GM23338 (cell line): ENCODE measurements around the gene FUT1. TPM values are rescaled to one million over a fixed set of nuclear protein-coding genes. Genes with fewer than 3 reads are reported as not detected.

Source experiments
- ATAC-seq: fragments of 200-7000 bp; cut with Tn5 transposase; 3 replicates; pipeline ENCODE4 v1.9.1; 2020
- DNase-seq: peaks from one replicate; pipeline ENCODE4 v3.0.0-alpha.2; 2015; ENCODE audit warnings: low spot score
- H2AFZ ChIP-seq: fragments of 200-600 bp; sonication (generic); 2 replicates; pipeline ENCODE4 v1.8.0; 2016; ENCODE audit warnings: antibody characterized with exemption, mild to moderate bottlenecking, moderate library complexity
- H3F3A ChIP-seq: fragments of 200-600 bp; sonication (generic); replicated peaks from 2 replicates; pipeline ENCODE4 v1.8.0; 2017; ENCODE audit warnings: antibody characterized with exemption, mixed run types, low read depth
- H3K27ac ChIP-seq: fragments of 200-600 bp; sonication (generic); 2 replicates; pipeline ENCODE4 v1.6.1; 2016; ENCODE audit warnings: low read depth
- H3K27me3 ChIP-seq: fragments of 200-600 bp; sonication (generic); 2 replicates; pipeline ENCODE4 v1.8.0; 2016; ENCODE audit warnings: mild to moderate bottlenecking, mixed run types, moderate library complexity; ENCODE audit not compliant: insufficient read depth
- H3K36me3 ChIP-seq: fragments of 200-600 bp; sonication (generic); 2 replicates; pipeline ENCODE4 v1.8.0; 2016; ENCODE audit warnings: mild to moderate bottlenecking; ENCODE audit not compliant: insufficient read depth
- H3K4me1 ChIP-seq: fragments of 200-600 bp; sonication (generic); 2 replicates; pipeline ENCODE4 v1.8.0; 2016; ENCODE audit warnings: mild to moderate bottlenecking, moderate library complexity; ENCODE audit not compliant: insufficient read depth
- H3K4me2 ChIP-seq: fragments of 200-600 bp; sonication (generic); 2 replicates; pipeline ENCODE4 v1.7.1; 2017; ENCODE audit warnings: mixed run types
- H3K4me3 ChIP-seq: fragments of 200-600 bp; sonication (generic); 2 replicates; pipeline ENCODE4 v1.6.1; 2016; ENCODE audit warnings: mixed run types
- H3K79me2 ChIP-seq: fragments of 200-600 bp; sonication (generic); replicated peaks from 2 replicates; pipeline ENCODE4 v1.8.0; 2017; ENCODE audit warnings: mild to moderate bottlenecking; ENCODE audit not compliant: insufficient read depth
- H3K9me2 ChIP-seq: fragments of 200-600 bp; sonication (generic); 2 replicates; pipeline ENCODE4 v1.8.0; 2017; ENCODE audit not compliant: insufficient read depth
- H4K20me1 ChIP-seq: fragments of 200-600 bp; sonication (generic); replicated peaks from 2 replicates; pipeline ENCODE4 v1.8.0; 2017; ENCODE audit warnings: mild to moderate bottlenecking; ENCODE audit not compliant: insufficient read depth
- H3K27ac Mint-ChIP-seq: 2 replicates; pipeline ENCODE4 v1.8.0; 2020; ENCODE audit warnings: inconsistent platforms, mild to moderate bottlenecking, moderate library complexity, mixed read lengths
- H3K27me3 Mint-ChIP-seq: 3 replicates; pipeline ENCODE4 v1.8.0; 2022; ENCODE audit warnings: low read depth, mild to moderate bottlenecking, moderate library complexity, mixed read lengths, inconsistent platforms; ENCODE audit not compliant: insufficient read depth, poor library complexity
- H3K36me3 Mint-ChIP-seq: 3 replicates; pipeline ENCODE4 v1.8.0; 2021; ENCODE audit warnings: low read depth, mild to moderate bottlenecking, inconsistent platforms, moderate library complexity, mixed read lengths
- H3K4me1 Mint-ChIP-seq: 3 replicates; pipeline ENCODE4 v1.8.0; 2020; ENCODE audit warnings: mild to moderate bottlenecking, inconsistent platforms, mixed read lengths
- H3K4me3 Mint-ChIP-seq: 3 replicates; pipeline ENCODE4 v1.8.0; 2021; ENCODE audit warnings: moderate library complexity, mild to moderate bottlenecking, inconsistent platforms, mixed read lengths
- H3K9me3 Mint-ChIP-seq: 3 replicates; pipeline ENCODE4 v1.8.0; 2020; ENCODE audit warnings: moderate library complexity, mild to moderate bottlenecking, inconsistent platforms, mixed read lengths
- EZH2phosphoT487 ChIP-seq: fragments of 200-600 bp; sonication (generic); IDR thresholded peaks from one replicate; pipeline ENCODE4 v1.8.1; 2018; ENCODE audit warnings: antibody characterized with exemption; ENCODE audit not compliant: unreplicated experiment
- JUNB ChIP-seq: IDR thresholded peaks from one replicate; pipeline ENCODE4 v1.6.1; 2016; ENCODE audit warnings: antibody characterized with exemption; ENCODE audit not compliant: unreplicated experiment
- POLR2AphosphoS5 ChIP-seq: IDR thresholded peaks from 2 replicates; pipeline ENCODE4 v1.6.1; 2016; ENCODE audit warnings: antibody characterized with exemption, low read depth
- STAT1 ChIP-seq: IDR thresholded peaks from one replicate; pipeline ENCODE4 v1.6.1; 2016; ENCODE audit warnings: antibody characterized with exemption; ENCODE audit not compliant: unreplicated experiment
- ZNF331 ChIP-seq: fragments of 250-450 bp; sonication (Bioruptor Pico); IDR thresholded peaks from 2 replicates; pipeline ENCODE4 v1.5.0; 2020; ENCODE audit warnings: low read depth, mild to moderate bottlenecking, moderate library complexity
- polyA plus RNA-seq: library from polyadenylated mRNA; unstranded; fragments of >200 nt; fragmentation: Nextera tagmentation; extraction: Ambion mirVana; gene quantifications from 2 replicates; pipeline ENCODE4 v1.2.1, GENCODE V29; 2016
- total RNA-seq: library from RNA; depleted of rRNA; stranded (reverse); fragments of >200 nt; shearing (Covaris generic); gene quantifications from 2 replicates; pipeline ENCODE4 v1.2.3, GENCODE V29; 2014
- TF ChIP-seq, protein P1 (sequence below): fragments of 250-450 bp; sonication (Bioruptor Pico); IDR thresholded peaks from 2 replicates; pipeline ENCODE4 v1.5.0; 2020; ENCODE audit warnings: mild to moderate bottlenecking, moderate library complexity

FUT1 gene
- total and polyA plus RNA-seq, 2 experiments from 2014 or later: 4.4 to 20.8 TPM

GRCh38 chr19:48794291-48794690, 41.9 kb upstream of the FUT1 start:
- no peak overlapping the region for H2AFZ ChIP-seq
- Mint-ChIP-seq H3K9me3 (no peaks in the 10 kb centered on the region), H3K4me3 (peak overlapping the region; percentile 95), H3K27ac (no peak overlapping the region), H3K4me1 (peaks cover 20% of the 10 kb centered on the region; the same call in 2 of the 3 replicates), H3K27me3 (peaks cover 12% of the 10 kb centered on the region), H3K36me3 (no peaks in the 10 kb centered on the region; the same call in 2 of the 3 replicates)
- H3K4me1 ChIP-seq: peaks cover 7% of the 10 kb centered on the region
- H3K79me2 ChIP-seq: no peaks in the 10 kb centered on the region
- TF ChIP-seq EZH2phosphoT487: no peak
- no peak for TF ChIP-seq ZNF331 (CRISPR knock-in tag)
- no peak for TF ChIP-seq POLR2AphosphoS5
- TF ChIP-seq, protein P1, sequence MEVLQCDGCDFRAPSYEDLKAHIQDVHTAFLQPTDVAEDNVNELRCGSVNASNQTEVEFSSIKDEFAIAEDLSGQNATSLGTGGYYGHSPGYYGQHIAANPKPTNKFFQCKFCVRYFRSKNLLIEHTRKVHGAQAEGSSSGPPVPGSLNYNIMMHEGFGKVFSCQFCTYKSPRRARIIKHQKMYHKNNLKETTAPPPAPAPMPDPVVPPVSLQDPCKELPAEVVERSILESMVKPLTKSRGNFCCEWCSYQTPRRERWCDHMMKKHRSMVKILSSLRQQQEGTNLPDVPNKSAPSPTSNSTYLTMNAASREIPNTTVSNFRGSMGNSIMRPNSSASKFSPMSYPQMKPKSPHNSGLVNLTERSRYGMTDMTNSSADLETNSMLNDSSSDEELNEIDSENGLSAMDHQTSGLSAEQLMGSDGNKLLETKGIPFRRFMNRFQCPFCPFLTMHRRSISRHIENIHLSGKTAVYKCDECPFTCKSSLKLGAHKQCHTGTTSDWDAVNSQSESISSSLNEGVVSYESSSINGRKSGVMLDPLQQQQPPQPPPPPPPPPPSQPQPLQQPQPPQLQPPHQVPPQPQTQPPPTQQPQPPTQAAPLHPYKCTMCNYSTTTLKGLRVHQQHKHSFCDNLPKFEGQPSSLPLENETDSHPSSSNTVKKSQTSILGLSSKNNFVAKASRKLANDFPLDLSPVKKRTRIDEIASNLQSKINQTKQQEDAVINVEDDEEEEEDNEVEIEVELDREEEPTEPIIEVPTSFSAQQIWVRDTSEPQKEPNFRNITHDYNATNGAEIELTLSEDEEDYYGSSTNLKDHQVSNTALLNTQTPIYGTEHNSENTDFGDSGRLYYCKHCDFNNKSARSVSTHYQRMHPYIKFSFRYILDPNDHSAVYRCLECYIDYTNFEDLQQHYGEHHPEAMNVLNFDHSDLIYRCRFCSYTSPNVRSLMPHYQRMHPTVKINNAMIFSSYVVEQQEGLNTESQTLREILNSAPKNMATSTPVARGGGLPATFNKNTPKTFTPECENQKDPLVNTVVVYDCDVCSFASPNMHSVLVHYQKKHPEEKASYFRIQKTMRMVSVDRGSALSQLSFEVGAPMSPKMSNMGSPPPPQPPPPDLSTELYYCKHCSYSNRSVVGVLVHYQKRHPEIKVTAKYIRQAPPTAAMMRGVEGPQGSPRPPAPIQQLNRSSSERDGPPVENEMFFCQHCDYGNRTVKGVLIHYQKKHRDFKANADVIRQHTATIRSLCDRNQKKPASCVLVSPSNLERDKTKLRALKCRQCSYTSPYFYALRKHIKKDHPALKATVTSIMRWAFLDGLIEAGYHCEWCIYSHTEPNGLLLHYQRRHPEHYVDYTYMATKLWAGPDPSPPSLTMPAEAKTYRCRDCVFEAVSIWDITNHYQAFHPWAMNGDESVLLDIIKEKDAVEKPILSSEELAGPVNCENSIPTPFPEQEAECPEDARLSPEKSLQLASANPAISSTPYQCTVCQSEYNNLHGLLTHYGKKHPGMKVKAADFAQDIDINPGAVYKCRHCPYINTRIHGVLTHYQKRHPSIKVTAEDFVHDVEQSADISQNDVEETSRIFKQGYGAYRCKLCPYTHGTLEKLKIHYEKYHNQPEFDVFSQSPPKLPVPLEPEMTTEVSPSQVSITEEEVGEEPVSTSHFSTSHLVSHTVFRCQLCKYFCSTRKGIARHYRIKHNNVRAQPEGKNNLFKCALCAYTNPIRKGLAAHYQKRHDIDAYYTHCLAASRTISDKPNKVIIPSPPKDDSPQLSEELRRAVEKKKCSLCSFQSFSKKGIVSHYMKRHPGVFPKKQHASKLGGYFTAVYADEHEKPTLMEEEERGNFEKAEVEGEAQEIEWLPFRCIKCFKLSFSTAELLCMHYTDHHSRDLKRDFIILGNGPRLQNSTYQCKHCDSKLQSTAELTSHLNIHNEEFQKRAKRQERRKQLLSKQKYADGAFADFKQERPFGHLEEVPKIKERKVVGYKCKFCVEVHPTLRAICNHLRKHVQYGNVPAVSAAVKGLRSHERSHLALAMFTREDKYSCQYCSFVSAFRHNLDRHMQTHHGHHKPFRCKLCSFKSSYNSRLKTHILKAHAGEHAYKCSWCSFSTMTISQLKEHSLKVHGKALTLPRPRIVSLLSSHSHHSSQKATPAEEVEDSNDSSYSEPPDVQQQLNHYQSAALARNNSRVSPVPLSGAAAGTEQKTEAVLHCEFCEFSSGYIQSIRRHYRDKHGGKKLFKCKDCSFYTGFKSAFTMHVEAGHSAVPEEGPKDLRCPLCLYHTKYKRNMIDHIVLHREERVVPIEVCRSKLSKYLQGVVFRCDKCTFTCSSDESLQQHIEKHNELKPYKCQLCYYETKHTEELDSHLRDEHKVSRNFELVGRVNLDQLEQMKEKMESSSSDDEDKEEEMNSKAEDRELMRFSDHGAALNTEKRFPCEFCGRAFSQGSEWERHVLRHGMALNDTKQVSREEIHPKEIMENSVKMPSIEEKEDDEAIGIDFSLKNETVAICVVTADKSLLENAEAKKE: no peak
- TF ChIP-seq STAT1: no peak
- TF ChIP-seq JUNB: no peak
- DNase-seq (no peak), ATAC-seq (no peak)
- no peaks in the 10 kb centered on the region for H3K9me2 ChIP-seq
- no peak overlapping the region for H3K4me3 ChIP-seq
- H3K4me2 ChIP-seq: peak overlapping the region; percentile 71; the same call in 1 of the 2 replicates
- peaks cover 5% of the 10 kb centered on the region; the same call in 1 of the 2 replicates for H3F3A ChIP-seq
- H3K36me3 ChIP-seq: no peaks in the 10 kb centered on the region
- no peaks in the 10 kb centered on the region for H3K27me3 ChIP-seq
- H4K20me1 ChIP-seq: no peaks in the 10 kb centered on the region
- H3K27ac ChIP-seq: no peak overlapping the region

DNA sequence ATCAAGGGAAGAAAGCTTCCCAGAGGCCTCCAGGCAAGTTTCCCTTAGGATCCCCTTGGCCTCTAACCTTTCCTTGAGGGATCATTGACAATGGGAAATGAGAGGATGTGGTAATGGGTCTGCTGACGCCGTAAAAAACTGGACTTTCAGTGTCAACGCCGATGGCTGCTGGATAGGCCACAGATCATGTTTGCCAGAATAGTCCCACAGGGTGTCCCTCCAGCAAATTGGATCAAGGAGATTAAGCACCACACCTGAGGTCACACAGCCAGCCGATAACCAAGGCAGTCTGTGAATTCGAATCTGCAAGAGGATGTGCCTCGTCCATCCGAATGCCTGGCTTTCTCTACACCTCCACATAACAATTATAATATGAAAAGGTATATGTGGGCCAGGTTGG, 40.8 kb upstream of the FUT1 start:
- H3K4me3 Mint-ChIP-seq: no peak overlapping the region
- Histone ChIP-seq H3K4me2 (no peak overlapping the region), H4K20me1 (no peaks in the 10 kb centered on the region), H3K9me2 (no peaks in the 10 kb centered on the region), H2AFZ (peak overlapping the region; percentile 32; the same call in 1 of the 2 replicates), H3K36me3 (no peaks in the 10 kb centered on the region), H3K27me3 (no peaks in the 10 kb centered on the region), H3K4me1 (no peaks in the 10 kb centered on the region; the same call in 1 of the 2 replicates), H3K4me3 (no peak overlapping the region), H3K79me2 (no peaks in the 10 kb centered on the region), H3K27ac (no peak overlapping the region), H3F3A (peaks cover 5% of the 10 kb centered on the region; the same call in 1 of the 2 replicates)
- TF ChIP-seq, protein P1: no peak
- peaks cover 11% of the 10 kb centered on the region; the same call in 2 of the 3 replicates for H3K4me1 Mint-ChIP-seq
- no peak for ATAC-seq
- H3K27ac Mint-ChIP-seq: no peak overlapping the region
- peaks cover 9% of the 10 kb centered on the region for H3K27me3 Mint-ChIP-seq
- no peak for DNase-seq
- no peaks in the 10 kb centered on the region; the same call in 2 of the 3 replicates for H3K36me3 Mint-ChIP-seq
- H3K9me3 Mint-ChIP-seq: no peaks in the 10 kb centered on the region
